Measurements from ENCODE around the gene TEX36. TPM values are rescaled to one million over a fixed set of nuclear protein-coding genes. Genes with fewer than 3 reads are reported as not detected.

Gene TEX36
- polyA plus RNA-seq, 1 of the 3 experiments (the other 2 are of a cell fraction), result not detected

DNA sequence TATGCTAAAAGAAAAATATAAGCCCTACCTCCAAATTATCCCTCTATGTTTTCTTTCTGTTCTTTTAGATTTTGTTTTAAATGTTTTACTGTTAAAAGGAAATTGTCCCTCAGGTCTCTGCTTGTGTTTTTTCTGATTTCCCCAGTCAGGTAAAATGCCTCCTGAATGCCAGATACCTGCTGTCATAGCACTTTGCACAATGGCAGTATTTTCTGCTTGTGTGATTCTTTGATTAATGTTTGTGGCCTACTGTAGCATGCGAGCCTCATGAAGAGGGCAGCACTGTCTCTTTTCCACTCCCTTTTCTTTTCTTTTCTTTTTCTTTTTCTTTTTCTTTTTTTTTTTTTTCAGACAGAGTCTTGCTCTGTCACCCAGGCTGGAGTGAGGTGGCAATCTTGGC is 71.2 kb downstream of the TEX36 start:
- Histone ChIP-seq H3K4me3 (ENCODE audit: low read depth in 2 of 2, low read length in 1 of 2) (no peak overlapping the region), H3K9ac (no peak overlapping the region), H3K9me3 (no peaks in the 10 kb centered on the region), H3K4me2 (no peak overlapping the region), H3K79me2 (ENCODE audit: insufficient read depth) (no peaks in the 10 kb centered on the region), H3K9me2 (no peaks in the 10 kb centered on the region), H4K20me1 (ENCODE audit: insufficient read depth) (no peaks in the 10 kb centered on the region), H3K4me1 (ENCODE audit: control insufficient read depth in 1 of 2, insufficient read depth in 2 of 2, low read depth in 1 of 2, low read length in 1 of 2) (no peaks in the 10 kb centered on the region; a peak in 1 of 4 replicates), H3F3A (replicated peaks; ENCODE audit: insufficient read depth) (no peaks in the 10 kb centered on the region), H2AFZ (ENCODE audit: low read depth) (no peak overlapping the region), H3K36me3 (replicated peaks in 1 of 2; ENCODE audit: control insufficient read depth in 1 of 2, insufficient read depth in 2 of 2, low read length in 1 of 2) (no peaks in the 10 kb centered on the region), H3K27ac (ENCODE audit: low read depth in 2 of 2, low read length in 1 of 2) (no peak overlapping the region), H3K27me3 (ENCODE audit: insufficient read depth) (no peaks in the 10 kb centered on the region)
- no peak for DNase-seq
- TF ChIP-seq, protein P1, sequence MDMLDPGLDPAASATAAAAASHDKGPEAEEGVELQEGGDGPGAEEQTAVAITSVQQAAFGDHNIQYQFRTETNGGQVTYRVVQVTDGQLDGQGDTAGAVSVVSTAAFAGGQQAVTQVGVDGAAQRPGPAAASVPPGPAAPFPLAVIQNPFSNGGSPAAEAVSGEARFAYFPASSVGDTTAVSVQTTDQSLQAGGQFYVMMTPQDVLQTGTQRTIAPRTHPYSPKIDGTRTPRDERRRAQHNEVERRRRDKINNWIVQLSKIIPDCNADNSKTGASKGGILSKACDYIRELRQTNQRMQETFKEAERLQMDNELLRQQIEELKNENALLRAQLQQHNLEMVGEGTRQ (IDR thresholded peaks at IDR 0.05; ENCODE audit: borderline replicate concordance, low read depth, low read length), result no peak
- TF ChIP-seq TEAD4 (IDR thresholded peaks at IDR 0.05; ENCODE audit: borderline replicate concordance, insufficient read depth) (no peak), NFIC (IDR thresholded peaks at IDR 0.05; ENCODE audit: borderline replicate concordance) (no peak), TCF12 (IDR thresholded peaks at IDR 0.05) (no peak), MXI1 (IDR thresholded peaks at IDR 0.05; ENCODE audit: low read depth, low read length) (no peak), YY1 (IDR thresholded peaks at IDR 0.05; ENCODE audit: low read depth) (no peak), NRF1 (IDR thresholded peaks at IDR 0.05; ENCODE audit: low read depth, low read length) (no peak), EZH2phosphoT487 (IDR thresholded peaks at IDR 0.05; ENCODE audit: borderline replicate concordance, low read depth) (no peak), SMC3 (IDR thresholded peaks at IDR 0.05; ENCODE audit: low read depth, low read length) (no peak), GATA2 (CRISPR knock-in tag; IDR thresholded peaks at IDR 0.05) (no peak), GABPA (IDR thresholded peaks at IDR 0.05; ENCODE audit: low read depth) (no peak)
- TF ChIP-seq, protein P2, sequence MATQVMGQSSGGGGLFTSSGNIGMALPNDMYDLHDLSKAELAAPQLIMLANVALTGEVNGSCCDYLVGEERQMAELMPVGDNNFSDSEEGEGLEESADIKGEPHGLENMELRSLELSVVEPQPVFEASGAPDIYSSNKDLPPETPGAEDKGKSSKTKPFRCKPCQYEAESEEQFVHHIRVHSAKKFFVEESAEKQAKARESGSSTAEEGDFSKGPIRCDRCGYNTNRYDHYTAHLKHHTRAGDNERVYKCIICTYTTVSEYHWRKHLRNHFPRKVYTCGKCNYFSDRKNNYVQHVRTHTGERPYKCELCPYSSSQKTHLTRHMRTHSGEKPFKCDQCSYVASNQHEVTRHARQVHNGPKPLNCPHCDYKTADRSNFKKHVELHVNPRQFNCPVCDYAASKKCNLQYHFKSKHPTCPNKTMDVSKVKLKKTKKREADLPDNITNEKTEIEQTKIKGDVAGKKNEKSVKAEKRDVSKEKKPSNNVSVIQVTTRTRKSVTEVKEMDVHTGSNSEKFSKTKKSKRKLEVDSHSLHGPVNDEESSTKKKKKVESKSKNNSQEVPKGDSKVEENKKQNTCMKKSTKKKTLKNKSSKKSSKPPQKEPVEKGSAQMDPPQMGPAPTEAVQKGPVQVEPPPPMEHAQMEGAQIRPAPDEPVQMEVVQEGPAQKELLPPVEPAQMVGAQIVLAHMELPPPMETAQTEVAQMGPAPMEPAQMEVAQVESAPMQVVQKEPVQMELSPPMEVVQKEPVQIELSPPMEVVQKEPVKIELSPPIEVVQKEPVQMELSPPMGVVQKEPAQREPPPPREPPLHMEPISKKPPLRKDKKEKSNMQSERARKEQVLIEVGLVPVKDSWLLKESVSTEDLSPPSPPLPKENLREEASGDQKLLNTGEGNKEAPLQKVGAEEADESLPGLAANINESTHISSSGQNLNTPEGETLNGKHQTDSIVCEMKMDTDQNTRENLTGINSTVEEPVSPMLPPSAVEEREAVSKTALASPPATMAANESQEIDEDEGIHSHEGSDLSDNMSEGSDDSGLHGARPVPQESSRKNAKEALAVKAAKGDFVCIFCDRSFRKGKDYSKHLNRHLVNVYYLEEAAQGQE (IDR thresholded peaks at IDR 0.05; ENCODE audit: low read depth, low read length), result no peak
- TF ChIP-seq, protein P3, sequence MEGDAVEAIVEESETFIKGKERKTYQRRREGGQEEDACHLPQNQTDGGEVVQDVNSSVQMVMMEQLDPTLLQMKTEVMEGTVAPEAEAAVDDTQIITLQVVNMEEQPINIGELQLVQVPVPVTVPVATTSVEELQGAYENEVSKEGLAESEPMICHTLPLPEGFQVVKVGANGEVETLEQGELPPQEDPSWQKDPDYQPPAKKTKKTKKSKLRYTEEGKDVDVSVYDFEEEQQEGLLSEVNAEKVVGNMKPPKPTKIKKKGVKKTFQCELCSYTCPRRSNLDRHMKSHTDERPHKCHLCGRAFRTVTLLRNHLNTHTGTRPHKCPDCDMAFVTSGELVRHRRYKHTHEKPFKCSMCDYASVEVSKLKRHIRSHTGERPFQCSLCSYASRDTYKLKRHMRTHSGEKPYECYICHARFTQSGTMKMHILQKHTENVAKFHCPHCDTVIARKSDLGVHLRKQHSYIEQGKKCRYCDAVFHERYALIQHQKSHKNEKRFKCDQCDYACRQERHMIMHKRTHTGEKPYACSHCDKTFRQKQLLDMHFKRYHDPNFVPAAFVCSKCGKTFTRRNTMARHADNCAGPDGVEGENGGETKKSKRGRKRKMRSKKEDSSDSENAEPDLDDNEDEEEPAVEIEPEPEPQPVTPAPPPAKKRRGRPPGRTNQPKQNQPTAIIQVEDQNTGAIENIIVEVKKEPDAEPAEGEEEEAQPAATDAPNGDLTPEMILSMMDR (IDR thresholded peaks at IDR 0.05), result no peak
- TF ChIP-seq, protein P4, sequence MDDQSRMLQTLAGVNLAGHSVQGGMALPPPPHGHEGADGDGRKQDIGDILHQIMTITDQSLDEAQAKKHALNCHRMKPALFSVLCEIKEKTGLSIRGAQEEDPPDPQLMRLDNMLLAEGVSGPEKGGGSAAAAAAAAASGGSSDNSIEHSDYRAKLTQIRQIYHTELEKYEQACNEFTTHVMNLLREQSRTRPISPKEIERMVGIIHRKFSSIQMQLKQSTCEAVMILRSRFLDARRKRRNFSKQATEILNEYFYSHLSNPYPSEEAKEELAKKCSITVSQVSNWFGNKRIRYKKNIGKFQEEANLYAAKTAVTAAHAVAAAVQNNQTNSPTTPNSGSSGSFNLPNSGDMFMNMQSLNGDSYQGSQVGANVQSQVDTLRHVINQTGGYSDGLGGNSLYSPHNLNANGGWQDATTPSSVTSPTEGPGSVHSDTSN (IDR thresholded peaks at IDR 0.05), result no peak
- TF ChIP-seq, protein P5, sequence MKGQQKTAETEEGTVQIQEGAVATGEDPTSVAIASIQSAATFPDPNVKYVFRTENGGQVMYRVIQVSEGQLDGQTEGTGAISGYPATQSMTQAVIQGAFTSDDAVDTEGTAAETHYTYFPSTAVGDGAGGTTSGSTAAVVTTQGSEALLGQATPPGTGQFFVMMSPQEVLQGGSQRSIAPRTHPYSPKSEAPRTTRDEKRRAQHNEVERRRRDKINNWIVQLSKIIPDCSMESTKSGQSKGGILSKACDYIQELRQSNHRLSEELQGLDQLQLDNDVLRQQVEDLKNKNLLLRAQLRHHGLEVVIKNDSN (IDR thresholded peaks at IDR 0.05; ENCODE audit: borderline replicate concordance, low read depth), result no peak
- POLR2A ChIA-PET, result no interaction called here
- CTCF ChIA-PET, result no interaction called here
- 62% methylated on average over 1 of the region's 1 CpG for WGBS (ENCODE audit: low lambda C conversion rate)
